ENCODE results near the gene MTIF3.
"Not testable (repeated sequence)": the region's sequence is repeated elsewhere in the genome, so short reads cannot be mapped to it uniquely, and the experiment has no call there.

The MTIF3 gene

DNA sequence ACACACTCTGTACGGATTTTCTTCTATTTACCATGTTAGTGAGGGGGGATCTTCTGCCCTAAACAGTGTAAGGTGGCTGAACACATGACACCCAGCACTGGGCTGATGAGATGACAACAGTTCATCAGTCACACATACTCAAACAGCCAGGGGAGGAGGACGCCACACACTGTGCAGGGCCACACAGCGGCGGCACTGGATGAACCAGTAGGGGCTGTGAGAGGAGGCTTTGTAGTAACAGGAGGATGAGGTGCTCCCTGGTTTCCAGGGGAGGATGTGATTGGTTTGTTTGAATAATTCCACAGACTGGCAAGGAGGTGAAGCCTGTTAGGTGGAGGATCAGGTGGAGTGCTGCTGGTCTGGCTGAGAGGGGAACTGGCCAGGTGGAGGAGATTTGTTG is 42.3 kb downstream of the MTIF3 start:
- DNase-seq = no peak

DNA sequence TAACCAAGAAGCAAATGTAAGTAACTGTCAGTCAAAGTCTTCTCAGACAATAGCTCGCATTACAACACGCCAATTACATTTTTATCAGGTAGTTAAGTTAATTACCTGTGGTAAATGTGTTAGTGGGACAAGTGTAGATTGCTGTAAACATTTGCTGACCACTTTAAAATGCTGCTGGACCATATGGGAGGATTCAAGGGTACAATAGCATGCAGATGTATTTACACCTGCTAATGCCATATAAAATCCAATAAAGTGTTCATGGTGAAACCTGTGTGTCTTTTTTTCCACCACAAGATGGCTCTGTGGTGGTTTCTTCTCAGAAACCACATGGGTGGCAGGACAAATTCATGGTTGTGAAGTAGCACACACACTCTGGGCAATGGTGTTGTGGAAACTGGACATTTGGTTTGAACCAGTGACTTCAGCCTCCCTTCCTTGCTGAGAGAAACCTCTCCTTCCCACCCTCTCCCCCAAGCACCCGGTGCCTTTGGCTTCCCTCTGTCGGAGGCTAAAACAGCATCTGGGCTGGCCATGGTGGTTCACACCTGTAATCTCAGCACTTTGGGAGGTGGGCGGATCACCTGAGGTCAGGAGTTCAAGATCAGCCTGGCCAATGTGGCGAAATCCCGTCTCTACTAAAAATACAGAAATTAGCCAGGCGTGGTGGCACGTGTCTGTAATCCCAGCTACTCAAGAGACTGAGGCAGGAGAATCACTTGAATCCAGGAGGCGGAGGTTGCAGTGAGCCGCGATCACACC is 44.0 kb downstream of the MTIF3 start:
- peak; percentile 8 to 53 for DNase-seq

DNA sequence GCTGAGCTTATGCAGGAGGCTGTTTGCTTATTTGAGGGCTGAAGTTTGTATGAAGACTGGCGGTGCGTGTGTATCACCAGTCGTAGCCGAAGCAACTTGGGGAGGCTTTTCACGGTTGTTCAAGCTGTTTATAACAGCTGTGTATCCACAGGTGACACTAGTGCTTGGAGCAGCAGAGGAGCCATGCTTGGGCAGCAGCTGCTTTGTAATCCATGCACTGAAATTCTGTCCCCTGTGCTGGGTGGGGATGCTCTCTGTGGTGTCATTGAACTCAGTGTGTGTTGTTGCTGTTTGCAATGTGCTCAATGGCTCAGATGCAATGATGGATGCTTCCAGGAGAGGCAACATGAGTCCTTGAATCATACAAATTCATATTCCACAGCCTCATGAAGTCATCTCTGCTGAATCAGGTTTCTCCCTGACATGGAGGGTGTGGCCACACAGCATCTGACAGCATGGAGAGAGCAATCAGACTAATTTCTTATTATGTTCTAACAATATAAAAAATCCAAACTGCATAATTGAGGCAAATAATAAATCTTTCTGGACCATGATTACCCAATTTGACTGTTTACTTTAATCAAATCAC is 44.7 kb downstream of the MTIF3 start:
- DNase-seq = no peak

DNA sequence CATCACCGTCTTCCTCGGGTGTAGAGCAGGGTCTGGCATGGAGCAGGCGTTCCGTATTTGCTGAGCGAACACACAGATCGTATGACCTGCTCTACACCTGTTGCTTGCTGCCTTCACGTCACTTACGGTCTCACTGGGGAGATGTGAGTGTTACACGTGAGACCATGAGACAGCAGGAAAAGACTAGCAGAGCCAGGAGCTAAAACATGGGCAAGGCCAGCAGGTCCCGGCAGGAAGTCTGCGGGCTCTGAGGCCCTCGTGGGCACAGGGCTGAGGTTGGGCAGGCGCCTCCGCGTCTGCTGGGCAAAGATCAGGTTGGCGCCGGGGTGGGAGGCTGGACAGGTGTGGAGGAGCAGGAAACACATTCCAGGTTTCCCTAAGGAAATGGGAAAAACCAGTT is 45.7 kb downstream of the MTIF3 start:
- DNase-seq = no peak

DNA sequence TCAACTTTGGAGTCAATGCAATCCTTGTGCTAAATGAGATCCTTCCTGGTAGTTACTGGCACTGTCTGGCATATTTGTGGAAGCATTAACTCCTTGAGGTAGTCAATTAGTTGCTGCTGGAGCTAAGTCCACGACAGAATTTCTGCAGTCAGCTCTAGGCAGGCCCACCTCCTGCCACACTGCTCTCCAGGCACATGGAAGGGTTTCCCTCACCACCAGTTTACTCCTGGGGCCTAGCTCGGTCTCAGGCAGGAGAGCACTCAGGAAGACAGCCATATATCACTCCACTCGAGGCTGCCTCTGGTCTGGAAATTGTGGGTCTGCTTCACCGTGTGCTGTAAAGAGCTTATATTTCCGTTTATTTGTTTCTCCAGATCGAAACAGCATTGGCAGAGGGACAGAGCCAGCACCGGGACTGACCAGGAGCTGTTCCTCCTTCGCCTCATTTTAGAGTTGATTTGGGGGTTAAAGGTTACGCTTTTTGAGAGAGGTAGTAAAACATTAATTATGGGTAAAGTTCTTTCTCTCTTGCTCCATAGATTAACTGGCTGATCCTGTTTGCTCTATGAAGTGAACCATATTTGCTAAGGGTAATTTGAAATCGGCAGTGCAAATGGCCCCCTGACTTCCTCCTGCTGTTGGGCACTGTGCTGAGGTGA is 46.5 kb downstream of the MTIF3 start:
- DNase-seq = no peak

DNA sequence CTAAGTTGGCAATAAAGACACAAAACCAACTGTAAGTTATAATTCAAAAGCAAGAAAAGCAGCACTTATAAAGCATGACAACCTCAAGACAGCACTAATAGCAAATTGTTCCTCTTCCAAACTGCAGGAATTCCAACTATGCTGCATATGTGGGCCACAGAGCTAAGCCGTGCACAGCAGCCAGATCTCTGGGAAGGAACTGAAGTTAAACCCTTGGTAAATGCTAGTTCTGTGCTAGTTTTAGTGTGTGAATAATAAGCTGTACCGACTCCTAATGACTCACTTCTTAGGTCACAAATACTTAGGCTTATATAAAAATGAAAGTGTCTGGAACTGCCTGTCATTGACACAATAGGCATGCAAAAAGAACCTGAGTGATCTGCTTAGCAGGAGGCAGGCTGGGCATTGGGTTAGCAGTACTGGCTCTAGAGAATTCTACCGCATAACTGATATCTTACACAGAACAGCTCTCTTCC is 47.1 kb downstream of the MTIF3 start:
- DNase-seq = no peak

DNA sequence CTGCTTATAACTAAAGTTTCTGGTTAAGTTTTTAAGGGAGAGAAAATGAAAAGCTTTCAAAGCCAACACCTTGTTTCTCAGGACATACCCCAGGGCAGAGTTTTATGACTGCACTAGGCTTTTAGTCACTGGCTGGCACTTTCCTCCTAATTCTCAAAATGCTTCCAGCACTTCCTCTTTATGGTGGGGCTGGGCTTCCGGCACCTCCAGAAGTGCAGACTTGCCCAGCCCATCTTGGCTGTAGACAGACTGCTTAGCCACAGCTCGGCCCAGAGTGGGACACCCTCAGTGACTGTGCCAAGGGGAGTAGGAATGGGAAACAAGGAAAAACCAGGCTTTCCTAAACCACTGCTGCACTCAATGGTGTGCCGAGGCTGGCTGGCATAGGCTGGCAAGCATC is 49.2 kb downstream of the MTIF3 start:
- no peak for DNase-seq

DNA sequence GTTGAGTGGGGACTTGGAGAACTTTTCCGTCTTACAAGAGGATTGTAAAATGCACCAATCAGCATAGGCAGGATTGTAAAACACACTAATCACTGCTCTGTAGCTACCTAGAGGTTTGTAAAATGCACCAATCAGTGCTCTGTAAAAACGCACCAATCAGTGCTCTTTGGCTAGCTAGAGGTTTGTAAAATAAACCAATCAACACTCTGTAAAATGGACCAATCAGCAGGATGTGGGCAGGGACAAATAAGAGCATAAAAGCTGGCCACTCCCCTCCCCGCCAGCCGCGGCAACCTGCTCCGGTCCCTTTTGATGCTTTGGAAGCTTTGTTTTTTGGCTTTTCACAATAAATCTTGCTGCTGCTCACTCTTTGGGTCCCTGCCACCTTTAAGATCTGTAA is 50.0 kb downstream of the MTIF3 start:
- not testable (repeated sequence) for DNase-seq

DNA sequence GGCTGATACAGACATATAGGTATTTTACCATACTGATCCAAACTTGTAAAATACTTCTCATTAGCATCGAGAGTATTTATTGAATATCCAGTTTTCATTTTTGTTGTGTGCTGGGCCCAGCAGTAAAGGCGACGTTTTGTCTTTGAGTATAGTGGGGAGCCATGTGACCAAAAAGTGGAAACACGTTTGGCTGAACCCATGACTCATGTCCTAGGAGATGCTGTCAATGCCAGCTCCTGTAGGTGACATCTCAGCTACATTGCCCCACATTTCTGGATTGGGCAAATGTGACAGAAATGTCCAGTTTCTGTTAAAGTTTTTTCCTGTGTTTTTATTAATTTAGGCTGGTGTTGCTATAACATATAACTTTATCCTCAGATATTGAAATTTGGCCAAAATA is 52.0 kb downstream of the MTIF3 start:
- DNase-seq = no peak

DNA sequence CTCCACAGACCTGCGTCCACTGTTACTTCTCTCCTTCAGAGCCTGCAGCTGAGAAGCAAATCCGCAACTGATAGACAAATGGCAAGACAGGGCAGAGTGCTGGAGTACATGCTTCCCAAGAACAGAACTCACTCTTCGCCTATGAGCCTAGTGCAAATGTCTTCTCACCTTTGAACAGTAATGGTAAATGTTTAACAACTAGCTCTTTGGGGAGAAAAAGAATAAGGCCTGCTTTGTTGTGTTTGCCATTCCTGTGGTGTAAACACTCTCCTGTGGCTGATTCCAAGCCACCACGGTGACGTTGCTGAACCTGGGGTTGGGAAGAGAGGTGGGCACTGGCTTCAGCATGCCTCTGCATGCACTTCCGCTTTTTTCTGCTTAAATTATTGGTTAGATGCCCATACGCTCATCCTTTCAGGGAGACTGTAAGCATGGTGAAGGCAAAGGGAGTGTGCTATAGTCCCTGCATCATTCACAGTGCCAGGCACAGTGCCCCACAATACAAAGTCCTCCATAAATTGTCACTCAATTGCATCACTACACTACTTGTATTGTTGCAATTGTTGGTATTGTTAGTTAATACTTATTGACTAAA is 54.0 kb downstream of the MTIF3 start:
- DNase-seq = no peak

DNA sequence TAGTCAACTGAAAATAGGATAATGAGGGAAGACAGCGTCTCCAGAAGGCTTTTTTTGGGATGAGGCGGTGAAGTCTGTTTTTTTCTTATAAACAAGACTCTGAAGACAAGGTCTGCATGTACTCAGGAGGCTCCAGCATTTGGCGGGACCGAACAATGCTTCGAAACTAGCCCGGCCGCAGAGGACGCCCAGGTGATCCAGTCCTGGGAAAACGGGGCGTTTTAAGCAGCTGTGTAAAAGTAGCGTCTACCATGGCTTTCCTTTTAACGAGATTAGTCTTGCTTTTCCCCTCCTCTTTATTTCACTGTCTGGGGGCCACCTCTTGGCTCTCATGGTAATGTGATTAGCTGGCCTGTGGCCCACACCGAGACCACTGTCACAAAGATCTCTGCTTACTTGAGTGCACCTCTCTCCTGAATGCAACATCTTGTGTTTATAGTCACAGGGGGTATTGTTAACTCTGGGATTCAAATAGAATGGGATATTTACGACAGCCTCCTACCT is 55.3 kb downstream of the MTIF3 start:
- DNase-seq = no peak

DNA sequence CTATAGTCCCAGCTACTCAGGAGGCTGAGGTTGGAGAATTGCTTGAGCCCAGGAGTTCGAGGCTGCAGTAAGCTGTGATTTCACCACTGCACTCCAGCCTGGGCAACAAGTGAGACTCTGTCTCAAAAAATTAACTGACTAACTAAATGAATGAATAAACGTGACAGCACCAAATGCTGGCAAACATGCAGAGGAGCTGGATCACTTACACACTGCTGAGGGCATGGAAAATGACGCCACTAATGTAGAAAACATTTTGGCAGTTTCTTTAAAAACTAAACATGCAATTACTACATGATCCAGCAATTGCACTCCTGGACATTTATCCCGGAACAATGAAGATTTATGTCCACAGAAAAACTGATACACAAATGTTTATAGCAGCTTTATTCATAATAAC is 57.3 kb downstream of the MTIF3 start:
- DNase-seq = no peak

DNA sequence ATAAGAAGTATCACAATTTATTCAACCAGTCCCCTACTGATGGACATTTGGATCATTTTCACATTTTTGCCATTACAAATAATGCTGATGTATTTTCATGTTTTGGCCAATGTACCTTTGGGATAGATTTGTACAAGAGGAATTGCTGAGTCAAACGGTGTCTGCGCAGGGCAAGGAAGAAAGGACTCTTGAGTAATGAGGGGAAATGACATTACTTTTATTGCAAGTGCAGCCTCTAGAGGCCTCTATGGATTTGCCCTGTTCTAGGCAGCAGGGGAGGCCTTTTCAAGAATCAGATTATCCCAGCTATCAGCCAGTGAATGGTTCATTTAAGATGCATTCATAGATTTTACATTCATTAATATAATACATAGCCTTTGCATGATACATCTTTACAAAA is 58.9 kb downstream of the MTIF3 start:
- no peak for DNase-seq

DNA sequence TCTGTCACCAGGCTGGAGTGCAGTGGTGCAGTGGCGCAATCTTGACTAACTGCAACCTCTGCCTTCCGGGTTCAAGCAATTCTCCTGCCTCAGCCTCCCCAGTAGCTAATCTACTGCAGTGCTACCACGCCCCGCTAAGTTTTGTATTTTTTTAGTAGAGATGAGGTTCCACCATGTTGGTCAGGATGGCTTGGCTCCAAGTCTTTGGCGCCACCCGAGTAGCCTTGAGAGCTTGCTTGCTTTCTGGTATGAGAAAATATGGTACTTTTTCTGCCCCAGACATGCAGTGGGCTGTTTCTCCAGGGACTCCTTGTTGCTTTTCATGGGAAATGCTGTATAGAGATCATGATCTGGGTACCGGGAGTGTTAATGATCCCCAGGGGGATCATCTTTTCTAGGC is 60.5 kb downstream of the MTIF3 start:
- no peak for DNase-seq

DNA sequence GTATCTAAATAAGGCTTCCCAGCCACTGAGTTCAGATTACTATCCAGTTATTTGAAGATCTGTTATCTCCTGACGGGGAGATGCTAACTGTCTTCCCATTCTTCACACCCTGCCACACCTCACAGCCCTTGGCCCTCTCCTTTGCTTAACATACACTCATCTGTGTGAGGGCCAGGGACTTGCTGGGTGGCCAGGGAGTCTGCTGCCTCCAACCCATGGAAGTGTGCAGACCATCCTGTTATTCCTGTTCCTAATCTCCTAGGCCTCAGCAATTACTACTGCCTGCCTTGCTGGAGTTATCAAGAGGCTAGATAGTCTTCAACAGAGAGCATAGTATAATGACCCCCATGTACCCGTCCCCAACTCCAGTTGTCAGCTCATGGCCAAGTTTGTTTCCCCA is 62.1 kb downstream of the MTIF3 start:
- DNase-seq = no peak

All from SHP77 (cell line).